ENCODE measurements around the gene XPC. TPM values are rescaled to one million over a fixed set of nuclear protein-coding genes. Genes with fewer than 3 reads are reported as not detected.

XPC gene
- total and polyA plus RNA-seq, 2 of the 8 experiments (the other 6 are each of a cell fraction or from before 2014, with no cell fraction given), result 8.8 to 27.3 TPM

GRCh38 chr3:14154276-14154675 lies 24.1 kb downstream of the XPC start:
- 87 to 100% methylated on average over 2 to 5 of the region's 5 CpGs for WGBS, 2 experiments (ENCODE audit: extremely low coverage in 1 of 2, insufficient coverage in 1 of 2, insufficient read length in 1 of 2, insufficient replicate concordance in 2 of 2, low coverage in 1 of 2, low lambda C conversion rate in 2 of 2, missing lambda C conversion rate in 1 of 2)
- H2BK12ac ChIP-seq (ENCODE audit: low read depth, low read length), result no peak overlapping the region
- H4K20me1 ChIP-seq (replicated peaks in 1 of 2; ENCODE audit: control insufficient read depth in 1 of 2, insufficient read depth in 2 of 2, low read length in 2 of 2), result peaks cover 4 to 7% of the 10 kb centered on the region in 2 experiments
- no peaks in the 10 kb centered on the region for H3K79me1 ChIP-seq (ENCODE audit: low read depth, low read length)
- no peak overlapping the region for H2AFZ ChIP-seq (ENCODE audit: low read length)
- H3K36me3 ChIP-seq (ENCODE audit: control insufficient read depth in 2 of 4, insufficient read depth in 4 of 4, low read length in 3 of 4), result peaks cover 7 to 34% (median 22%) of the 10 kb centered on the region in 4 experiments; a peak in 7 of 8 replicates
- no peak overlapping the region for H4K8ac ChIP-seq (ENCODE audit: extremely low read depth, insufficient read depth, low read length)
- no peaks in the 10 kb centered on the region for H3K27me3 ChIP-seq (replicated peaks in 1 of 4; ENCODE audit: control insufficient read depth in 3 of 4, extremely low read depth in 1 of 4, insufficient read depth in 3 of 4, low read length in 3 of 4)
- no peak overlapping the region for H2BK20ac ChIP-seq (ENCODE audit: low read length)
- DNase-seq (ENCODE audit: low read depth in 1 of 2, low spot score in 2 of 2) (no peak), FAIRE-seq (no peak)
- H2BK120ac ChIP-seq (replicated peaks; ENCODE audit: low read depth, low read length), result no peak overlapping the region
- no peaks in the 10 kb centered on the region for H3K79me2 ChIP-seq (ENCODE audit: control insufficient read depth in 1 of 2, insufficient read depth in 2 of 2, low read length in 2 of 2)
- H3K4me3 ChIP-seq (ENCODE audit: extremely low read depth in 1 of 4, insufficient read depth in 2 of 4, low read depth in 3 of 4, low read length in 4 of 4), result no peak overlapping the region
- no peak overlapping the region for H3K4me2 ChIP-seq (ENCODE audit: insufficient read depth in 1 of 2, low read depth in 2 of 2, low read length in 2 of 2)
- no peak overlapping the region for H2BK15ac ChIP-seq (ENCODE audit: low read length)
- ChIA-PET CTCF (ENCODE audit: partially characterized antibody) (interaction anchor here (1.2 to 3.1 kb wide), 5 partner anchors 9 to 365 kb away, joined by 3 to 14 read pairs (median 7); no protein-coding TSS in a partner anchor), POLR2A (ENCODE audit: partially characterized antibody) (no interaction called here)
- no peak overlapping the region for H3K27ac ChIP-seq (ENCODE audit: low read depth, low read length)
- no peak overlapping the region for H3K14ac ChIP-seq (ENCODE audit: insufficient read length)
- H3K23me2 ChIP-seq (ENCODE audit: low read depth, low read length), result no peaks in the 10 kb centered on the region; the same call in 1 of the 2 replicates
- H3K18ac ChIP-seq (ENCODE audit: extremely low read depth, low read length), result no peak overlapping the region
- H3K9ac ChIP-seq (replicated peaks in 1 of 4; ENCODE audit: extremely low read depth in 1 of 4, low read depth in 3 of 4, low read length in 3 of 4), result no peak overlapping the region
- H4K91ac ChIP-seq (replicated peaks; ENCODE audit: insufficient read length, low read length), result no peak overlapping the region
- no peak overlapping the region for H4K5ac ChIP-seq (ENCODE audit: insufficient read length, low read depth, low read length)
- H3K4me1 ChIP-seq (replicated peaks in 1 of 4; ENCODE audit: control insufficient read depth in 3 of 4, insufficient read depth in 4 of 4, low read length in 3 of 4), result no peaks in the 10 kb centered on the region
- no peak overlapping the region for H2BK5ac ChIP-seq (ENCODE audit: low read depth, low read length)
- no peak overlapping the region for H3K56ac ChIP-seq (replicated peaks; ENCODE audit: insufficient read length, low read depth, low read length)
- H2AK5ac ChIP-seq (ENCODE audit: low read depth, low read length), result no peak overlapping the region
- no peak overlapping the region for H3K4ac ChIP-seq (replicated peaks; ENCODE audit: insufficient read length, low read depth, low read length)
- H3K9me3 ChIP-seq (ENCODE audit: insufficient read depth in 2 of 2, low read depth in 1 of 2, low read length in 1 of 2), result no peaks in the 10 kb centered on the region
- H3K23ac ChIP-seq (ENCODE audit: insufficient read length), result no peak overlapping the region
- TF ChIP-seq HDAC6 (IDR thresholded peaks at IDR 0.05; ENCODE audit: low read depth, low read length) (no peak), EGR1 (IDR thresholded peaks at IDR 0.05; ENCODE audit: borderline replicate concordance, low read depth, low read length) (no peak), POU5F1 (IDR thresholded peaks at IDR 0.05; ENCODE audit: low read depth, low read length) (no peak), CBX5 (IDR thresholded peaks at IDR 0.05; ENCODE audit: low read depth, low read length) (no peak), JUN (IDR thresholded peaks at IDR 0.05; ENCODE audit: low read depth, low read length) (no peak), ATF3 (IDR thresholded peaks at IDR 0.05; ENCODE audit: insufficient read depth, low read depth, low read length) (no peak), ZNF274 (IDR thresholded peaks at IDR 0.05; ENCODE audit: borderline replicate concordance, extremely low read depth, low read length) (no peak), RAD21 (IDR thresholded peaks at IDR 0.05 in 1 of 2, conservative IDR thresholded peaks at IDR 0.05 in 1 of 2; ENCODE audit: low read depth in 2 of 2, low read length in 2 of 2) (no peak), BCL11A (IDR thresholded peaks at IDR 0.05; ENCODE audit: low read depth in 2 of 2, low read length in 2 of 2) (no peak)

Data from H1 (cell line).